ENCODE measurements around the gene STARD7. TPM values are rescaled to one million over a fixed set of nuclear protein-coding genes. Genes with fewer than 3 reads are reported as not detected.

STARD7 gene
- total and polyA plus RNA-seq, 9 of the 15 experiments (the other 6 are each of a cell fraction or from before 2014, with no cell fraction given): 90.9 to 196 (median 145) TPM

GRCh38 chr2:96170626-96171025 is 38.0 kb downstream of the STARD7 start:
- H3K4me3 ChIP-seq: no peak overlapping the region
- intact Hi-C loops (cut with micrococcal nuclease) (no loop called here), in situ Hi-C loops (cut with MboI) (no loop called here)
- no peaks in the 10 kb centered on the region for H3K36me3 ChIP-seq (ENCODE audit: control insufficient read depth, insufficient read depth, low read length)
- no peak overlapping the region for H3K9ac ChIP-seq (ENCODE audit: insufficient read depth in 1 of 2, low read depth in 2 of 2, low read length in 2 of 2)
- BruUV-seq (replicated peaks): no TSS peak
- peaks cover 4 to 6% of the 10 kb centered on the region in 2 experiments; a peak in 4 of 5 replicates for H3K4me1 ChIP-seq (replicated peaks in 1 of 2; ENCODE audit: control insufficient read depth in 2 of 2, insufficient read depth in 2 of 2, low read length in 2 of 2)
- no peak overlapping the region for H2AFZ ChIP-seq (ENCODE audit: low read depth, low read length)
- H3K4me2 ChIP-seq (ENCODE audit: insufficient read depth, low read length): no peak overlapping the region
- no peaks in the 10 kb centered on the region for H4K20me1 ChIP-seq (replicated peaks; ENCODE audit: control insufficient read depth, insufficient read depth, low read length)
- no peak overlapping the region for H3K27ac ChIP-seq (ENCODE audit: extremely low read depth, low read depth, low read length)
- no peak for DNase-seq (ENCODE audit: extremely low read depth in 1 of 4, low spot score in 3 of 4)
- H3K27me3 ChIP-seq (ENCODE audit: control insufficient read depth in 2 of 2, insufficient read depth in 2 of 2, low read length in 2 of 2): no peaks in the 10 kb centered on the region
- 88% methylated on average over 3 of the region's 3 CpGs for WGBS (ENCODE audit: insufficient coverage, low coverage, missing lambda C conversion rate)
- TF ChIP-seq DMBX1 (CRISPR knock-in tag; IDR thresholded peaks at IDR 0.05; ENCODE audit: borderline replicate concordance) (no peak), POU5F1 (IDR thresholded peaks at IDR 0.05; ENCODE audit: borderline replicate concordance, low read depth, low read length, partially characterized antibody) (no peak), ZNF263 (CRISPR knock-in tag; IDR thresholded peaks at IDR 0.05; ENCODE audit: borderline replicate concordance) (no peak), NRF1 (conservative IDR thresholded peaks at IDR 0.05 in 1 of 2, IDR thresholded peaks at IDR 0.05 in 1 of 2) (no peak), RBBP5 (IDR thresholded peaks at IDR 0.05; ENCODE audit: borderline replicate concordance, insufficient read depth, low read length, poor library complexity, severe bottlenecking) (no peak), XRCC4 (IDR thresholded peaks at IDR 0.05; ENCODE audit: extremely low read depth, insufficient read depth, insufficient read length) (no peak), GABPB2 (CRISPR knock-in tag; conservative IDR thresholded peaks at IDR 0.05) (no peak), KLF13 (tag; IDR thresholded peaks at IDR 0.05; ENCODE audit: borderline replicate concordance, low read depth) (no peak), ELF2 (CRISPR knock-in tag; IDR thresholded peaks at IDR 0.05) (no peak), ZKSCAN3 (CRISPR knock-in tag; IDR thresholded peaks at IDR 0.05) (no peak)
- H3K9me1 ChIP-seq (ENCODE audit: control insufficient read depth, insufficient read depth, low read length): no peaks in the 10 kb centered on the region
- no peak for ATAC-seq
- FAIRE-seq: no peak
- H3K79me2 ChIP-seq (ENCODE audit: control insufficient read depth, insufficient read depth, low read length): no peaks in the 10 kb centered on the region
- H3K9me3 ChIP-seq (replicated peaks; ENCODE audit: control insufficient read depth, insufficient read depth, low read depth, low read length): peaks cover 4% of the 10 kb centered on the region; the same call in 1 of the 2 replicates
- ChIA-PET POLR2A (interaction anchor here (0.7 kb wide), 1 partner anchor 35 kb away, joined by 4 read pairs; no protein-coding TSS in a partner anchor), CTCF (ENCODE audit: low intra/inter-chr PET ratio) (no interaction called here)

All from K562 (cell line).